C1 segment of cervical spinal cord (tissue), 14 donors: Measurements from ENCODE around the gene EYA3.

ENCODE experiments used
- DNase-seq, 14 donors: peaks; one replicate each; lab custom pipeline; 2025; lab: John Stamatoyannopoulos, UW

EYA3 gene

GRCh38 chr1:27970401-27970800 is 118.0 kb downstream of the EYA3 start:
- peak in 2 of 14 donors; percentile 11 to 39 for DNase-seq

GRCh38 chr1:27968692-27969091 is 119.7 kb downstream of the EYA3 start:
- DNase-seq = no peak

- no peak for DNase-seq
Observed at GRCh38 chr1:27967884-27968466, 120.4 kb downstream of the EYA3 start.

- DNase-seq = peak in 2 of 14 donors; percentile 11 to 28
Observed at GRCh38 chr1:27967106-27967883, 121.1 kb downstream of the EYA3 start.

- DNase-seq = no peak
Observed at GRCh38 chr1:27966402-27967105, 121.9 kb downstream of the EYA3 start.

- DNase-seq = peak in 1 of 14 donors; percentile 8
Observed at GRCh38 chr1:27963393-27963792, 125.0 kb downstream of the EYA3 start.

- peak in 1 of 14 donors; percentile 13 for DNase-seq
Observed at GRCh38 chr1:27961646-27962221, 126.7 kb downstream of the EYA3 start.

- peak in 5 of 14 donors; percentile 23 to 75 (median 41) for DNase-seq
Observed at GRCh38 chr1:27960762-27961645, 127.4 kb downstream of the EYA3 start.

GRCh38 chr1:27959792-27960603 is 128.4 kb downstream of the EYA3 start, which contains the start of gene XKR8:
XKR8 (plus strand) TSS chr1:27959973; CDS start chr1:27960070, 97 bp downstream.
- peak in 13 of 14 donors; percentile 25 to 82 (median 63) for DNase-seq

GRCh38 chr1:27958513-27958912 is 129.9 kb downstream of the EYA3 start:
- no peak for DNase-seq

GRCh38 chr1:27957655-27958054 is 130.8 kb downstream of the EYA3 start:
- DNase-seq = no peak

- no peak for DNase-seq
Observed at GRCh38 chr1:27956761-27957160, 131.6 kb downstream of the EYA3 start.

GRCh38 chr1:27955076-27955475 is 133.3 kb downstream of the EYA3 start:
- DNase-seq = no peak

GRCh38 chr1:27954186-27954585 is 134.2 kb downstream of the EYA3 start:
- no peak for DNase-seq

- DNase-seq = no peak
Observed at GRCh38 chr1:27952147-27952546, 136.3 kb downstream of the EYA3 start.

GRCh38 chr1:27951396-27951795 is 137.0 kb downstream of the EYA3 start:
- DNase-seq = no peak

GRCh38 chr1:27949027-27949426 is 139.4 kb downstream of the EYA3 start:
- no peak for DNase-seq

- no peak for DNase-seq
Observed at GRCh38 chr1:27945020-27945419, 143.4 kb downstream of the EYA3 start.

- DNase-seq = no peak
Observed at GRCh38 chr1:27941671-27942540, 146.5 kb downstream of the EYA3 start.
